ENCODE results near the gene RHD. TPM values are rescaled to one million over a fixed set of nuclear protein-coding genes. Genes with fewer than 3 reads are reported as not detected.
A peak's percentile ranks its signal among the peaks of the same experiment; 100 is the strongest.

RHD gene
- total RNA-seq, 5 donors from 2014 or later (not counting 1 experiment from before 2014, with no cell fraction given): 0.13 to 0.19 TPM; not detected in 3

DNA sequence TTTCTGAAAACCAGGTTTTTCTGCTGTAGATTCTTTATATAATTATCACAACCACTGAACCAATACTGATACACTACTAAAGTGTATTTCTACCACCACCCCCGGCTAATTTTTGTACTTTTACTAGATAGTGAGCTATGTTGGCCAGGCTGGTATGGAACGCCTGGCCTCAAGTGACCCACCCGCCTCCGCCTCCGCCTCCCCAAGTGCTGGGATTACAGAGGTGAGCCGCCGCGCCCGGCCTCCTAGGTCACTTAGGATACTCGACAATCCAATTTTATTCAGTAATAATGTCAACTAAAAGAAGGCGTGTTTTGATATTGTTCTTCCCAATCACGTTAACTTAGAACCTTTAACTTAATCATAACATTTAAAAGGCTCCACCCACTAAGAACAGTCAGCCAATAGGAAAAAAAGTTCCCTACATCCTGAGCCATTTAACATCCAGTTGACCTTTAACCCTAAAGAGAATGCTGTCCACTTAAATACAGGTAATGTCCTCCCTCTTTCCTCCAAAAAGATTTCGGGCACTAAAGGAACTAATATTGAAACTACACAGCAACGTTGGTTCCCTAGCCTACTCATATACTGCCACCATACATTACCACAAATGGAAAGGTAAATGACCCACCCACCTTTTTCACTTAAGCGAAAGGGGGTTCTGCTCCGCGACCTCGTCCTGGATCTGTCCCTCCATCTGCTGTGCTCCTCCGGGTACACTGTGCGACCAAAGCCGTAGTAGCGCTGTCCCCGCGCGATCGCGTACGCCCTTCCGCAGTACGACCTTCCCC, 26.3 kb upstream of the RHD start:
- peaks cover 10 to 42% of the 10 kb centered on the region in 2 donors for H3K36me3 ChIP-seq (ENCODE audit: control insufficient read depth in 2 of 2, extremely low read depth in 1 of 2, insufficient read depth in 1 of 2, low read length in 1 of 2)
- WGBS (ENCODE audit: insufficient coverage): under 1% methylated on average over 18 of the region's 30 CpGs
- H3K27me3 ChIP-seq (replicated peaks in 1 of 2; ENCODE audit: control insufficient read depth in 2 of 2, extremely low read depth in 1 of 2, insufficient read depth in 2 of 2, low read length in 1 of 2): no peaks in the 10 kb centered on the region
- H3K4me3 Mint-ChIP-seq: peak overlapping the region; percentile 96 to 98 (median 98)
- H3K36me3 Mint-ChIP-seq: peaks cover 39% of the 10 kb centered on the region
- H3K27me3 Mint-ChIP-seq: no peaks in the 10 kb centered on the region
- POLR2A ChIA-PET: interaction anchor here (0.5 to 3.4 kb wide), 5 partner anchors 13 to 1548 kb away, joined by 4 to 37 read pairs (median 5); partner anchors contain the start of gene SYF2 (in 2 of the 2)
- peaks cover 53 to 62% (median 55%) of the 10 kb centered on the region in 3 donors for H3K4me1 Mint-ChIP-seq
- DNase-seq: no peak
- peak overlapping the region; percentile 97 for H3K27ac ChIP-seq (ENCODE audit: low read length)
- CTCF ChIA-PET: no interaction called here
- peaks cover 33 to 42% of the 10 kb centered on the region in 2 experiments for H3K4me1 ChIP-seq (ENCODE audit: control insufficient read depth in 1 of 2, extremely low read depth in 1 of 2, insufficient read depth in 2 of 2, low read length in 2 of 2)
- no peak for ATAC-seq (replicated peaks in 1 of 4)
- peak overlapping the region; percentile 95 to 99 for H3K4me3 ChIP-seq (ENCODE audit: control insufficient read depth in 1 of 2, extremely low read depth in 1 of 2, low read length in 1 of 2)
- H3K9me3 Mint-ChIP-seq: no peaks in the 10 kb centered on the region
- peak overlapping the region; percentile 99 for H3K27ac Mint-ChIP-seq
- no peaks in the 10 kb centered on the region for H3K9me3 ChIP-seq

DNA sequence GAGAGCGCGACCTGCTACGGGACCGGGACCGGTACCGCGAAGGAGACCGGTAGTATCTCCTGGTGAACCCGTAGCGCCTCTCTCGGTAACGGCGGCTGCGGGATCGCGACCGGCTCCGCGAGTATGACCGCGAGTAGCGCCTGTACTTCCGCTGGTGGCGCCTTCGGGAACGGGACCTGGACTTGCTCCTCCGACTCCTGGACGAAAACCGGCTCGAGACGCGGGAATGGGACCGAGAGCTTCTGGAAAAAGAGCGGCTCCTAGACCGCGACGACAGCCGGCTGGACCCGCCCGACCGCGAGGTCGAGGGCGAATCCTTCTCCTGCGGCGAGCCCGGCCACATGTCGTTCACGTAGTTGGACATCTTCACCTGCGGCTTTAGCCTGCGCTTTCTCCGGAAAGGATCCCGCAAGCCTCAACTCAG, 25.7 kb upstream of the RHD start:
- Histone ChIP-seq H3K36me3 (ENCODE audit: control insufficient read depth in 2 of 2, extremely low read depth in 1 of 2, insufficient read depth in 1 of 2, low read length in 1 of 2) (peaks cover 10 to 42% of the 10 kb centered on the region in 2 donors), H3K4me3 (ENCODE audit: control insufficient read depth in 1 of 2, extremely low read depth in 1 of 2, low read length in 1 of 2) (peak overlapping the region; percentile 95 to 99), H3K9me3 (no peaks in the 10 kb centered on the region), H3K4me1 (ENCODE audit: control insufficient read depth in 1 of 2, extremely low read depth in 1 of 2, insufficient read depth in 2 of 2, low read length in 2 of 2) (peaks cover 31 to 36% of the 10 kb centered on the region in 2 experiments), H3K27me3 (replicated peaks in 1 of 2; ENCODE audit: control insufficient read depth in 2 of 2, extremely low read depth in 1 of 2, insufficient read depth in 2 of 2, low read length in 1 of 2) (no peaks in the 10 kb centered on the region), H3K27ac (ENCODE audit: low read length) (peak overlapping the region; percentile 97)
- CTCF ChIA-PET: interaction anchor here in 1 of 2 donors (1.0 kb wide), 1 partner anchor 14 kb away, joined by 3 read pairs; the partner anchor contains the start of gene SYF2
- POLR2A ChIA-PET: interaction anchor here (1.0 to 1.4 kb wide), 5 partner anchors 9 to 396 kb away, joined by 3 to 27 read pairs (median 5); partner anchors contain the start of gene SYF2 (in 2 of the 2)
- Mint-ChIP-seq H3K4me3 (peak overlapping the region; percentile 96 to 98 (median 98)), H3K27me3 (no peaks in the 10 kb centered on the region), H3K9me3 (no peaks in the 10 kb centered on the region), H3K36me3 (peaks cover 39% of the 10 kb centered on the region), H3K27ac (peak overlapping the region; percentile 99), H3K4me1 (peaks cover 50 to 57% (median 52%) of the 10 kb centered on the region in 3 donors)
- DNase-seq: peak in 15 of 35 experiments; percentile 5 to 48 (median 22)
- under 1% methylated on average over 53 of the region's 53 CpGs for WGBS (ENCODE audit: insufficient coverage)
- peak in 1 of 4 experiments; percentile 4 for ATAC-seq (replicated peaks in 1 of 4)

DNA sequence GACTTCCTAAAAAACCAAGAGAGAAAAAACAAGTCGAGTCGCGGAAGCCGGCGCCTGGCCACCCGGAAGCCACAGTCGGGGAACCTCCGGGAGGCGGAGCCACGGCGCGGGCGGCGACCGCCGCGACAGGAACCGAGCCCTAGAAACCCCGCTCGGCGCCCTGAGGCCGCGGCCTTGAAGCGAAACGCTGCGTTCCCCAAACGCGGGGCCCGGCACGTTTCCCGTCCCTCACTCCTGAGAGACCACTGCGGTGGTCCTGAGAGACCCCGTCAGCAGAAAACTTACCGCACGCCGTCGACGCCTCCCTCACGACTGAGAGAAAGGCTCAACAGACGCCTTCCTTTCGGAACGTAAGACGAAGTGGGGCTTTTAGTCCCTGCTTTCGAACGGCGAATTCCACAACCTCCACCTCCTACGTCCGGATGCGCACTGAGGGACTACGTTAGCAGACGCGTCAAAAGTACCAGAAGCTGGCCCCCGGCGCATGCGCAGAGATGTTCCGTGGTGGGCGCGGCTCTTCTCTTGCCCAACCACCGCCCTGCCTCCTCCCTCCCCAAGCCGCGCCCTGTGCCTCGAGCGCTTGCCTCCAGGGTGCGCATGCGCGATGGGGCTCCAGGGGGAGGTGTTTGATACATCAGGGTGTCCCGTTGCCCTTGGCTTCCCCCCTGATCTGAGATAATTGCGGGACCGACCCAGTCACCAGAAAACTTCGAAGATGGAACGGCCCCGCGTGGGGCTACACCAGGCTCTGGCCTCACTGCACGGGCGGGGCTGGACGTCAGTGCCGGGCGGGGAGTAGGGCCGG, 25.1 kb upstream of the RHD start, which contains the start of gene RSRP1:
TSS of gene RSRP1 (minus strand) at position 431 of the 805 bp plus-strand sequence. CDS start 491 bp downstream, outside the sequence.
- peaks cover 10 to 36% of the 10 kb centered on the region in 2 donors for H3K36me3 ChIP-seq (ENCODE audit: control insufficient read depth in 2 of 2, extremely low read depth in 1 of 2, insufficient read depth in 1 of 2, low read length in 1 of 2)
- 0% methylated on average over 65 of the region's 79 CpGs for WGBS (ENCODE audit: insufficient coverage)
- DNase-seq (peak; percentile 98 to 100 (median 100)), ATAC-seq (replicated peaks in 1 of 4) (peak; percentile 83 to 90 (median 84))
- H3K9me3 ChIP-seq: no peaks in the 10 kb centered on the region
- H3K27me3 ChIP-seq (replicated peaks in 1 of 2; ENCODE audit: control insufficient read depth in 2 of 2, extremely low read depth in 1 of 2, insufficient read depth in 2 of 2, low read length in 1 of 2): no peaks in the 10 kb centered on the region
- no peaks in the 10 kb centered on the region for H3K9me3 Mint-ChIP-seq
- ChIA-PET POLR2A (interaction anchor here (0.5 to 1.4 kb wide), 13 partner anchors 9 to 1987 kb away, joined by 3 to 27 read pairs (median 4); partner anchors contain the start of genes SYF2 (in 2 of the 2) and WDTC1 (in 1 of the 2)), CTCF (interaction anchor here in 1 of 2 donors (1.0 kb wide), 1 partner anchor 15 kb away, joined by 3 read pairs; the partner anchor contains the start of gene SYF2)
- peak within 1 kb of the TSS; percentile 97 for H3K27ac ChIP-seq (ENCODE audit: low read length)
- H3K4me1 ChIP-seq (ENCODE audit: control insufficient read depth in 1 of 2, extremely low read depth in 1 of 2, insufficient read depth in 2 of 2, low read length in 2 of 2): peaks cover 31 to 33% of the 10 kb centered on the region in 2 experiments
- H3K4me1 Mint-ChIP-seq: peaks cover 49 to 54% (median 50%) of the 10 kb centered on the region in 3 donors
- H3K4me3 Mint-ChIP-seq: peak within 1 kb of the TSS; percentile 96 to 98 (median 98)
- peak within 1 kb of the TSS; percentile 95 to 99 for H3K4me3 ChIP-seq (ENCODE audit: control insufficient read depth in 1 of 2, extremely low read depth in 1 of 2, low read length in 1 of 2)
- peaks cover 36% of the 10 kb centered on the region for H3K36me3 Mint-ChIP-seq
- H3K27ac Mint-ChIP-seq: peak within 1 kb of the TSS; percentile 99
- no peaks in the 10 kb centered on the region for H3K27me3 Mint-ChIP-seq

DNA sequence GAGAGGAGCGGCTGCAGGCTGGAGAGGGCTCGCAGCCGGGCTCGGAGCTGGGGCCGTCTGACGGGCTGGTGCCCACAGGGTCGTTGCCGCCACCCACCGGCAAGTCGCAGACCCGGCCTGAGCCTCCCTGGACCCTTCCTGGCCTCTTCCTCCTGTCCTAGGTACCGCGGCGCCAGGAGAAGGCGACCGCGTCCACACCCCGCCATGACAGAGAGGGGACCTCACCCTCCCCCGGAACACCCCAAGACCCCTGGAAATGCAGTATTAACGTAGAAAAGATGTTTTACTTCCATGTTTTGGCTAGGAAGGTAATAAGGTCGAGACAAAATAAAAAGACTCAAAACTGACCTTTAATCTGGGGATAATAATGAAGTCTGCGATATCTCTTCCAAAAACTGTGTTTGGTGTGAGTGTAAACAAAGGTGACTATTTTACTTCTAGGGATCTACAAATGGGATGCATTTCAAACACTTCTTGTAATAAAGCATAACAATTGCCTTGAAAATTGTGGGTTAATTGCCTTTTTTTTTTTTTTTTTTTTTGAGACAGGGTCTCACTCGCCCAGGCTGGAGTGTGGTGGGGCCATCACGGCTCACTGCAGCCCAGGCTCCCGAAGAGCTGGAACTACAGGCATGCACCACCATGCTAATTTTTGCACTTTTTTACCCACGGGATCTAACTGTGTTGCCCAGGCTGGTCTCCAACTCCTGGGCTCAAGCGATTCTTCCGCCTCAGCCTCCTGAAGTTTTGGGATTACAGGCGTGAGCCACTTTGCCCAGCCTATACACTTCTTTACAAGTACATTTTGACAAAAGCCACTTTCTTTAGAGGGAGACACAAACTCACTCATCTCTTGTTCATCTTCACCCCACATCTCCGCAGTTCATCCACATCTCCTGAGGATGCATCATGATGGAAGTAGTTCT, 24.2 kb upstream of the RHD start:
- ATAC-seq (replicated peaks in 1 of 4) (peak in 3 of 4 experiments; percentile 16 to 33 (median 30)), DNase-seq (no peak)
- Mint-ChIP-seq H3K4me1 (peaks cover 41 to 45% (median 42%) of the 10 kb centered on the region in 3 donors), H3K27me3 (no peaks in the 10 kb centered on the region), H3K27ac (peak overlapping the region; percentile 81 to 99), H3K9me3 (no peaks in the 10 kb centered on the region), H3K36me3 (peaks cover 28% of the 10 kb centered on the region), H3K4me3 (peak overlapping the region; percentile 96 to 98 (median 98))
- ChIA-PET CTCF (interaction anchor here in 1 of 2 donors (1.0 kb wide), 1 partner anchor 16 kb away, joined by 3 read pairs; the partner anchor contains the start of gene SYF2), POLR2A (interaction anchor here (0.5 to 1.4 kb wide), 13 partner anchors 8 to 1986 kb away, joined by 3 to 27 read pairs (median 4); partner anchors contain the start of genes SYF2 (in 2 of the 2) and WDTC1 (in 1 of the 2))
- H3K4me1 ChIP-seq (ENCODE audit: control insufficient read depth in 1 of 2, extremely low read depth in 1 of 2, insufficient read depth in 2 of 2, low read length in 2 of 2): peaks cover 30% of the 10 kb centered on the region in 2 experiments
- H3K27ac ChIP-seq (ENCODE audit: low read length): peak overlapping the region; percentile 97
- peaks cover 7 to 28% of the 10 kb centered on the region in 2 donors for H3K36me3 ChIP-seq (ENCODE audit: control insufficient read depth in 2 of 2, extremely low read depth in 1 of 2, insufficient read depth in 1 of 2, low read length in 1 of 2)
- WGBS (ENCODE audit: insufficient coverage): 40% methylated on average over 14 of the region's 30 CpGs
- peak overlapping the region; percentile 95 to 99 for H3K4me3 ChIP-seq (ENCODE audit: control insufficient read depth in 1 of 2, extremely low read depth in 1 of 2, low read length in 1 of 2)
- no peaks in the 10 kb centered on the region for H3K9me3 ChIP-seq
- no peaks in the 10 kb centered on the region for H3K27me3 ChIP-seq (replicated peaks in 1 of 2; ENCODE audit: control insufficient read depth in 2 of 2, extremely low read depth in 1 of 2, insufficient read depth in 2 of 2, low read length in 1 of 2)

DNA sequence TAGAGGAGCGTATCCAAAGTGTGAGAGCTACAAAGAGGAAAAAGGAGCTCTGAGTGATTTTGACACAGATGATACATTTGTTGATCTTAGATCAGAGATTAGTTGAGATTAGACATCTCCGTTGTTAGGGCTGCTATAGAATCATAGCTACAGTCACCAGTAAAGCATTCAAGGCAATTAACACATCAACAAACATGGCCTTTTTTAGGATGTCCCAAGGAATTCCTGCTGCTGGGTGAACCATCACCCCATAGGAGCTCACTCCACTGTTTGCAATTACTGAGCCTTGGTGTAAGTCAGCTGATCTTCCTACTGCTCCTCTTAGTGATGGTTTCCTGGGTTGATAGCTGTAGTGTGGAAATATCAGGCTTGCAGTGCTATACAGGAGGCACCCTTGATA, 18.4 kb upstream of the RHD start:
- H3K4me1 Mint-ChIP-seq: peaks cover 0 to 14% (median 12%) of the 10 kb centered on the region in 3 donors
- Histone ChIP-seq H3K9me3 (no peaks in the 10 kb centered on the region), H3K36me3 (ENCODE audit: control insufficient read depth in 2 of 2, extremely low read depth in 1 of 2, insufficient read depth in 1 of 2, low read length in 1 of 2) (peaks cover 0 to 3% of the 10 kb centered on the region in 2 donors), H3K27ac (ENCODE audit: low read length) (no peak overlapping the region), H3K27me3 (replicated peaks in 1 of 2; ENCODE audit: control insufficient read depth in 2 of 2, extremely low read depth in 1 of 2, insufficient read depth in 2 of 2, low read length in 1 of 2) (no peaks in the 10 kb centered on the region), H3K4me1 (ENCODE audit: control insufficient read depth in 1 of 2, extremely low read depth in 1 of 2, insufficient read depth in 2 of 2, low read length in 2 of 2) (no peaks in the 10 kb centered on the region), H3K4me3 (ENCODE audit: control insufficient read depth in 1 of 2, extremely low read depth in 1 of 2, low read length in 1 of 2) (no peak overlapping the region)
- peak in 1 of 35 experiments; percentile 0 for DNase-seq
- WGBS (ENCODE audit: insufficient coverage): 86% methylated on average over 1 of the region's 2 CpGs
- POLR2A ChIA-PET: interaction anchor here in 1 of 2 donors (0.5 kb wide), 1 partner anchor 39 kb away, joined by 5 read pairs; no protein-coding TSS in a partner anchor
- H3K4me3 Mint-ChIP-seq: no peak overlapping the region
- no peaks in the 10 kb centered on the region for H3K36me3 Mint-ChIP-seq
- CTCF ChIA-PET: interaction anchor here (0.5 to 0.7 kb wide), 2 partner anchors 1055 to 1633 kb away, joined by 3 to 4 read pairs; no protein-coding TSS in a partner anchor
- no peak for ATAC-seq (replicated peaks in 1 of 4)
- no peaks in the 10 kb centered on the region for H3K27me3 Mint-ChIP-seq
- no peak overlapping the region for H3K27ac Mint-ChIP-seq
- no peaks in the 10 kb centered on the region for H3K9me3 Mint-ChIP-seq

All from T-cell (primary cell).